Measurements from ENCODE around the gene DNAH5. TPM values are rescaled to one million over a fixed set of nuclear protein-coding genes. Genes with fewer than 3 reads are reported as not detected.

Gene DNAH5
- total and polyA plus RNA-seq, 2 of the 8 experiments (the other 6 are each of a cell fraction or from before 2014, with no cell fraction given) = 0.30 to 0.73 TPM

- TF ChIP-seq, protein P1, sequence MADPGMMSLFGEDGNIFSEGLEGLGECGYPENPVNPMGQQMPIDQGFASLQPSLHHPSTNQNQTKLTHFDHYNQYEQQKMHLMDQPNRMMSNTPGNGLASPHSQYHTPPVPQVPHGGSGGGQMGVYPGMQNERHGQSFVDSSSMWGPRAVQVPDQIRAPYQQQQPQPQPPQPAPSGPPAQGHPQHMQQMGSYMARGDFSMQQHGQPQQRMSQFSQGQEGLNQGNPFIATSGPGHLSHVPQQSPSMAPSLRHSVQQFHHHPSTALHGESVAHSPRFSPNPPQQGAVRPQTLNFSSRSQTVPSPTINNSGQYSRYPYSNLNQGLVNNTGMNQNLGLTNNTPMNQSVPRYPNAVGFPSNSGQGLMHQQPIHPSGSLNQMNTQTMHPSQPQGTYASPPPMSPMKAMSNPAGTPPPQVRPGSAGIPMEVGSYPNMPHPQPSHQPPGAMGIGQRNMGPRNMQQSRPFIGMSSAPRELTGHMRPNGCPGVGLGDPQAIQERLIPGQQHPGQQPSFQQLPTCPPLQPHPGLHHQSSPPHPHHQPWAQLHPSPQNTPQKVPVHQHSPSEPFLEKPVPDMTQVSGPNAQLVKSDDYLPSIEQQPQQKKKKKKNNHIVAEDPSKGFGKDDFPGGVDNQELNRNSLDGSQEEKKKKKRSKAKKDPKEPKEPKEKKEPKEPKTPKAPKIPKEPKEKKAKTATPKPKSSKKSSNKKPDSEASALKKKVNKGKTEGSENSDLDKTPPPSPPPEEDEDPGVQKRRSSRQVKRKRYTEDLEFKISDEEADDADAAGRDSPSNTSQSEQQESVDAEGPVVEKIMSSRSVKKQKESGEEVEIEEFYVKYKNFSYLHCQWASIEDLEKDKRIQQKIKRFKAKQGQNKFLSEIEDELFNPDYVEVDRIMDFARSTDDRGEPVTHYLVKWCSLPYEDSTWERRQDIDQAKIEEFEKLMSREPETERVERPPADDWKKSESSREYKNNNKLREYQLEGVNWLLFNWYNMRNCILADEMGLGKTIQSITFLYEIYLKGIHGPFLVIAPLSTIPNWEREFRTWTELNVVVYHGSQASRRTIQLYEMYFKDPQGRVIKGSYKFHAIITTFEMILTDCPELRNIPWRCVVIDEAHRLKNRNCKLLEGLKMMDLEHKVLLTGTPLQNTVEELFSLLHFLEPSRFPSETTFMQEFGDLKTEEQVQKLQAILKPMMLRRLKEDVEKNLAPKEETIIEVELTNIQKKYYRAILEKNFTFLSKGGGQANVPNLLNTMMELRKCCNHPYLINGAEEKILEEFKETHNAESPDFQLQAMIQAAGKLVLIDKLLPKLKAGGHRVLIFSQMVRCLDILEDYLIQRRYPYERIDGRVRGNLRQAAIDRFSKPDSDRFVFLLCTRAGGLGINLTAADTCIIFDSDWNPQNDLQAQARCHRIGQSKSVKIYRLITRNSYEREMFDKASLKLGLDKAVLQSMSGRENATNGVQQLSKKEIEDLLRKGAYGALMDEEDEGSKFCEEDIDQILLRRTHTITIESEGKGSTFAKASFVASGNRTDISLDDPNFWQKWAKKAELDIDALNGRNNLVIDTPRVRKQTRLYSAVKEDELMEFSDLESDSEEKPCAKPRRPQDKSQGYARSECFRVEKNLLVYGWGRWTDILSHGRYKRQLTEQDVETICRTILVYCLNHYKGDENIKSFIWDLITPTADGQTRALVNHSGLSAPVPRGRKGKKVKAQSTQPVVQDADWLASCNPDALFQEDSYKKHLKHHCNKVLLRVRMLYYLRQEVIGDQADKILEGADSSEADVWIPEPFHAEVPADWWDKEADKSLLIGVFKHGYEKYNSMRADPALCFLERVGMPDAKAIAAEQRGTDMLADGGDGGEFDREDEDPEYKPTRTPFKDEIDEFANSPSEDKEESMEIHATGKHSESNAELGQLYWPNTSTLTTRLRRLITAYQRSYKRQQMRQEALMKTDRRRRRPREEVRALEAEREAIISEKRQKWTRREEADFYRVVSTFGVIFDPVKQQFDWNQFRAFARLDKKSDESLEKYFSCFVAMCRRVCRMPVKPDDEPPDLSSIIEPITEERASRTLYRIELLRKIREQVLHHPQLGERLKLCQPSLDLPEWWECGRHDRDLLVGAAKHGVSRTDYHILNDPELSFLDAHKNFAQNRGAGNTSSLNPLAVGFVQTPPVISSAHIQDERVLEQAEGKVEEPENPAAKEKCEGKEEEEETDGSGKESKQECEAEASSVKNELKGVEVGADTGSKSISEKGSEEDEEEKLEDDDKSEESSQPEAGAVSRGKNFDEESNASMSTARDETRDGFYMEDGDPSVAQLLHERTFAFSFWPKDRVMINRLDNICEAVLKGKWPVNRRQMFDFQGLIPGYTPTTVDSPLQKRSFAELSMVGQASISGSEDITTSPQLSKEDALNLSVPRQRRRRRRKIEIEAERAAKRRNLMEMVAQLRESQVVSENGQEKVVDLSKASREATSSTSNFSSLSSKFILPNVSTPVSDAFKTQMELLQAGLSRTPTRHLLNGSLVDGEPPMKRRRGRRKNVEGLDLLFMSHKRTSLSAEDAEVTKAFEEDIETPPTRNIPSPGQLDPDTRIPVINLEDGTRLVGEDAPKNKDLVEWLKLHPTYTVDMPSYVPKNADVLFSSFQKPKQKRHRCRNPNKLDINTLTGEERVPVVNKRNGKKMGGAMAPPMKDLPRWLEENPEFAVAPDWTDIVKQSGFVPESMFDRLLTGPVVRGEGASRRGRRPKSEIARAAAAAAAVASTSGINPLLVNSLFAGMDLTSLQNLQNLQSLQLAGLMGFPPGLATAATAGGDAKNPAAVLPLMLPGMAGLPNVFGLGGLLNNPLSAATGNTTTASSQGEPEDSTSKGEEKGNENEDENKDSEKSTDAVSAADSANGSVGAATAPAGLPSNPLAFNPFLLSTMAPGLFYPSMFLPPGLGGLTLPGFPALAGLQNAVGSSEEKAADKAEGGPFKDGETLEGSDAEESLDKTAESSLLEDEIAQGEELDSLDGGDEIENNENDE (IDR thresholded peaks at IDR 0.05; ENCODE audit: insufficient replicate concordance, low read length) = no peak
- TF ChIP-seq CTBP2 (IDR thresholded peaks at IDR 0.05; ENCODE audit: borderline replicate concordance, insufficient read depth, insufficient read length, low read length) (no peak), RBBP5 (IDR thresholded peaks at IDR 0.05; ENCODE audit: borderline replicate concordance, low read depth, low read length) (no peak), KDM1A (IDR thresholded peaks at IDR 0.05; ENCODE audit: borderline replicate concordance, low read length) (no peak), SP2 (IDR thresholded peaks at IDR 0.05; ENCODE audit: low read length) (no peak), CBX5 (IDR thresholded peaks at IDR 0.05; ENCODE audit: low read depth, low read length) (no peak), SRF (IDR thresholded peaks at IDR 0.05; ENCODE audit: low read depth, low read length) (no peak), ZNF274 (IDR thresholded peaks at IDR 0.05; ENCODE audit: borderline replicate concordance, extremely low read depth, low read length) (no peak), TAF1 (IDR thresholded peaks at IDR 0.05; ENCODE audit: low read depth, low read length) (no peak)
- TF ChIP-seq, protein P2, sequence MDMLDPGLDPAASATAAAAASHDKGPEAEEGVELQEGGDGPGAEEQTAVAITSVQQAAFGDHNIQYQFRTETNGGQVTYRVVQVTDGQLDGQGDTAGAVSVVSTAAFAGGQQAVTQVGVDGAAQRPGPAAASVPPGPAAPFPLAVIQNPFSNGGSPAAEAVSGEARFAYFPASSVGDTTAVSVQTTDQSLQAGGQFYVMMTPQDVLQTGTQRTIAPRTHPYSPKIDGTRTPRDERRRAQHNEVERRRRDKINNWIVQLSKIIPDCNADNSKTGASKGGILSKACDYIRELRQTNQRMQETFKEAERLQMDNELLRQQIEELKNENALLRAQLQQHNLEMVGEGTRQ (IDR thresholded peaks at IDR 0.05; ENCODE audit: low read length) = no peak
These were observed 45.9 kb downstream of the DNAH5 start (continued) for GRCh38 chr5:13898569-13898968.

Measured in H1 (cell line).